ENCODE measurements around the gene DOCK9. TPM values are rescaled to one million over a fixed set of nuclear protein-coding genes. Genes with fewer than 3 reads are reported as not detected.

DOCK9 gene
- total and polyA plus RNA-seq, 9 donors = 31.0 to 75.3 (median 45.4) TPM

- H3K9me3 ChIP-seq = no peaks in the 10 kb centered on the region
- WGBS, 3 donors = 78 to 84% (median 82%) methylated on average over 2 of the region's 2 CpGs
- no peak for DNase-seq
- H3K4me1 ChIP-seq (ENCODE audit: insufficient read depth) = peaks cover 7% of the 10 kb centered on the region
- H3K36me3 ChIP-seq = no peaks in the 10 kb centered on the region
- intact Hi-C loops (cut with DNase I) = no loop called here
- TF ChIP-seq CTCF (IDR thresholded peaks at IDR 0.05) (no peak), EP300 (IDR thresholded peaks at IDR 0.05) (no peak), POLR2A (IDR thresholded peaks at IDR 0.05) (no peak)
- no peak overlapping the region for H3K27ac ChIP-seq
- no peak overlapping the region for H3K4me3 ChIP-seq
- H3K27me3 ChIP-seq = no peaks in the 10 kb centered on the region
Observed at GRCh38 chr13:98959291-98959690, 18.6 kb downstream of the DOCK9 start.

GRCh38 chr13:98958443-98958794 is 19.4 kb downstream of the DOCK9 start:
- Histone ChIP-seq H3K27me3 (no peaks in the 10 kb centered on the region), H3K9me3 (no peaks in the 10 kb centered on the region), H3K4me3 (no peak overlapping the region), H3K27ac (no peak overlapping the region), H3K36me3 (no peaks in the 10 kb centered on the region), H3K4me1 (ENCODE audit: insufficient read depth) (peaks cover 7% of the 10 kb centered on the region)
- no peak for DNase-seq
- TF ChIP-seq POLR2A (IDR thresholded peaks at IDR 0.05) = no peak
- no peak for TF ChIP-seq CTCF (IDR thresholded peaks at IDR 0.05)
- no peak for TF ChIP-seq EP300 (IDR thresholded peaks at IDR 0.05)
- intact Hi-C loops (cut with DNase I) = no loop called here
- 92 to 99% (median 96%) methylated on average over 3 of the region's 3 CpGs for WGBS, 3 donors

GRCh38 chr13:98957731-98958442 is 20.0 kb downstream of the DOCK9 start:
- Histone ChIP-seq H3K36me3 (no peaks in the 10 kb centered on the region), H3K4me3 (no peak overlapping the region), H3K4me1 (ENCODE audit: insufficient read depth) (peaks cover 7% of the 10 kb centered on the region), H3K27me3 (no peaks in the 10 kb centered on the region), H3K27ac (no peak overlapping the region), H3K9me3 (no peaks in the 10 kb centered on the region)
- TF ChIP-seq EP300 (IDR thresholded peaks at IDR 0.05) (no peak), CTCF (IDR thresholded peaks at IDR 0.05) (no peak), POLR2A (IDR thresholded peaks at IDR 0.05) (no peak)
- WGBS, 3 donors = 70 to 85% (median 80%) methylated on average over 3 of the region's 3 CpGs
- intact Hi-C loops (cut with DNase I) = no loop called here
- DNase-seq = no peak

GRCh38 chr13:98955336-98955735 is 22.5 kb downstream of the DOCK9 start:
- H3K27me3 ChIP-seq = no peaks in the 10 kb centered on the region
- H3K4me1 ChIP-seq (ENCODE audit: insufficient read depth) = no peaks in the 10 kb centered on the region
- DNase-seq = no peak
- TF ChIP-seq POLR2A (IDR thresholded peaks at IDR 0.05) = no peak
- TF ChIP-seq CTCF (IDR thresholded peaks at IDR 0.05) = no peak
- no peak for TF ChIP-seq EP300 (IDR thresholded peaks at IDR 0.05)
- no peak overlapping the region for H3K4me3 ChIP-seq
- intact Hi-C loops (cut with DNase I) = no loop called here
- H3K36me3 ChIP-seq = no peaks in the 10 kb centered on the region
- no peaks in the 10 kb centered on the region for H3K9me3 ChIP-seq
- no peak overlapping the region for H3K27ac ChIP-seq
- WGBS, 3 donors = 94 to 97% (median 96%) methylated on average over 9 of the region's 9 CpGs

Measured in ovary (tissue), 9 donors.